Loucy (cell line): ENCODE measurements around the gene BTC.

Experiments
- H2AFZ ChIP-seq: fragments of 200-600 bp; sonication (generic); 2 replicates; pipeline ENCODE4 v1.6.0; 2016; ENCODE audit warnings: antibody characterized with exemption, mild to moderate bottlenecking, low read length, moderate library complexity
- H3F3A ChIP-seq: fragments of 200-600 bp; 2 replicates; pipeline ENCODE4 v1.6.0; 2016; ENCODE audit warnings: antibody characterized with exemption, low read depth, mild to moderate bottlenecking
- H3K27me3 ChIP-seq: fragments of 200-600 bp; sonication (generic); 2 replicates; pipeline ENCODE4 v1.6.1; 2014; ENCODE audit warnings: low read length, mild to moderate bottlenecking; ENCODE audit not compliant: insufficient read depth, poor library complexity, severe bottlenecking
- H3K36me3 ChIP-seq: fragments of 200-600 bp; sonication (generic); 2 replicates; pipeline ENCODE4 v1.6.1; 2016; ENCODE audit warnings: low read length; ENCODE audit not compliant: insufficient read depth
- H3K4me1 ChIP-seq: fragments of 200-600 bp; sonication (generic); 2 replicates; pipeline ENCODE4 v1.5.1; 2014; ENCODE audit warnings: low read length, mild to moderate bottlenecking; ENCODE audit not compliant: insufficient read depth, poor library complexity, severe bottlenecking
- H3K4me2 ChIP-seq: fragments of 200-600 bp; sonication (generic); 2 replicates; pipeline ENCODE4 v1.6.0; 2014; ENCODE audit warnings: antibody characterized with exemption, low read length, low read depth, mild to moderate bottlenecking; ENCODE audit not compliant: poor library complexity, severe bottlenecking
- H3K4me3 ChIP-seq: fragments of 200-600 bp; sonication (generic); 2 replicates; pipeline ENCODE4 v1.5.1; 2014; ENCODE audit warnings: low read length, mild to moderate bottlenecking, mixed read lengths; ENCODE audit not compliant: poor library complexity, severe bottlenecking
- H3K79me2 ChIP-seq: fragments of 200-600 bp; sonication (generic); 2 replicates; pipeline ENCODE4 v1.6.1; 2014; ENCODE audit warnings: low read length; ENCODE audit not compliant: insufficient read depth
- H3K9ac ChIP-seq: fragments of 200-600 bp; sonication (generic); 2 replicates; pipeline ENCODE4 v1.6.0; 2014; ENCODE audit warnings: mild to moderate bottlenecking, low read depth, low read length, moderate library complexity; ENCODE audit not compliant: poor library complexity, severe bottlenecking
- H3K9me2 ChIP-seq: fragments of 200-600 bp; sonication (generic); replicated peaks from 2 replicates; pipeline ENCODE4 v1.6.1; 2016; ENCODE audit warnings: low read depth, low read length, mixed read lengths
- H3K9me3 ChIP-seq: fragments of 200-600 bp; sonication (generic); 2 replicates; pipeline ENCODE4 v1.6.1; 2014; ENCODE audit warnings: mild to moderate bottlenecking, antibody characterized with exemption, low read length, low read depth; ENCODE audit not compliant: insufficient read depth
- H4K20me1 ChIP-seq: fragments of 200-600 bp; sonication (generic); 2 replicates; pipeline ENCODE4 v1.6.0; 2014; ENCODE audit warnings: antibody characterized with exemption, low read length, mild to moderate bottlenecking; ENCODE audit not compliant: insufficient read depth, poor library complexity, severe bottlenecking
- CTCF ChIP-seq: fragments of 200-600 bp; sonication (generic); conservative IDR thresholded peaks from 2 replicates; pipeline ENCODE4 v1.5.1; 2014; ENCODE audit warnings: mild to moderate bottlenecking, antibody characterized with exemption, low read length
- EZH2phosphoT487 ChIP-seq: fragments of 200-600 bp; IDR thresholded peaks from 2 replicates; pipeline ENCODE4 v1.6.1; 2018; ENCODE audit warnings: antibody characterized with exemption, mild to moderate bottlenecking, moderate library complexity, borderline replicate concordance

Gene BTC

GRCh38 chr4:74772783-74773182 lies 21.5 kb downstream of the BTC start:
- Histone ChIP-seq H3F3A (no peaks in the 10 kb centered on the region), H3K4me1 (no peaks in the 10 kb centered on the region), H3K4me3 (no peak overlapping the region), H3K4me2 (no peak overlapping the region), H2AFZ (no peak overlapping the region), H3K9ac (no peak overlapping the region), H3K27me3 (no peaks in the 10 kb centered on the region), H4K20me1 (no peaks in the 10 kb centered on the region), H3K9me3 (no peaks in the 10 kb centered on the region), H3K79me2 (no peaks in the 10 kb centered on the region), H3K9me2 (no peaks in the 10 kb centered on the region), H3K36me3 (no peaks in the 10 kb centered on the region)
- TF ChIP-seq EZH2phosphoT487 (no peak), CTCF (no peak)

- H3K9me3 ChIP-seq: no peaks in the 10 kb centered on the region
These were observed 22.2 kb downstream of the BTC start for GRCh38 chr4:74772106-74772505.

DNA sequence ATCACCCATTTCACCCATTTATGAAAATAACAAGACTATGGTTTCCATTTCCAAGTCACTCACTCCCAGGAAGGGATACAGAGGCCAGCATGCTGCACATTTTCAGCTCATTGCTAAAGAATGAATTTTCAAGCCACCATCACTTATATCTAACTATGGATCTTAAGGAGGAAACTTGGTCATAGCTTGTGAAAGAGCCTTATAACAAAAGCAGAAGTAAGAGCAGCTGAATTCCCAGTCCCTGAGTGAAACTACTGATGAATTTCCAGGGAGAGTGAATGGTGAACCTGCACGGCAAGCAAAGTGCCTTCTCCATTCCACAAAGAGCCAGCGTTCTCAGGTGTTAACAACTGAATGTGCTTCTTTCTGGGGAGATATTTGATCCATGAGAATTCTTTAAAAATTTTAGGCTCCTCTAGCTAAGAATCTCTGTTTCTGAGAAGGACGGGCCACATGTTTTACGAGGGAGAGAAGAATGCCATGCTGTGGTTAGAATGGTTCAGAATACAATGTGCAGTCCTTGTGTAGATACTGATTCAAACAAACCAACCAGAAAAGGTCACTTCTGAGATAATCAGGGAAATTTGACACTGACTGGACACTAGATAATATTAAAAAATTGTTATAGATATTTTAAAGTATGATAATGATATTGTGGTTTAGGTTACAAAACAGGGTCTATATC lies 24.0 kb downstream of the BTC start:
- Histone ChIP-seq H3K4me1 (no peaks in the 10 kb centered on the region), H3K27me3 (no peaks in the 10 kb centered on the region), H3K4me3 (no peak overlapping the region), H3K9me3 (no peaks in the 10 kb centered on the region), H4K20me1 (no peaks in the 10 kb centered on the region), H3F3A (no peaks in the 10 kb centered on the region), H3K9ac (no peak overlapping the region), H3K36me3 (no peaks in the 10 kb centered on the region), H2AFZ (no peak overlapping the region), H3K9me2 (no peaks in the 10 kb centered on the region), H3K4me2 (no peak overlapping the region), H3K79me2 (no peaks in the 10 kb centered on the region)
- TF ChIP-seq CTCF (no peak), EZH2phosphoT487 (no peak)

More at GRCh38 chr4:74772106-74772505, 22.2 kb downstream of the BTC start:
- Histone ChIP-seq H2AFZ (no peak overlapping the region), H3K4me1 (no peaks in the 10 kb centered on the region), H3K27me3 (no peaks in the 10 kb centered on the region), H3K9ac (no peak overlapping the region), H4K20me1 (no peaks in the 10 kb centered on the region), H3K36me3 (no peaks in the 10 kb centered on the region), H3K9me2 (no peaks in the 10 kb centered on the region), H3K4me3 (no peak overlapping the region), H3K4me2 (no peak overlapping the region), H3K79me2 (no peaks in the 10 kb centered on the region), H3F3A (no peaks in the 10 kb centered on the region)
- no peak for TF ChIP-seq CTCF
- TF ChIP-seq EZH2phosphoT487: no peak
